HG02642 (cell line): ENCODE data around the gene DYNLT4.

Experiments used
- ATAC-seq: cut with Tn5 transposase; IDR thresholded peaks from one replicate; pipeline ENCODE4 v1.9.1; 2021; ENCODE audit warnings: mild to moderate bottlenecking; ENCODE audit not compliant: unreplicated experiment, poor library complexity

DYNLT4 gene

GRCh38 chr1:44792736-44793502 is 14.2 kb downstream of the DYNLT4 start:
- ATAC-seq: no peak

GRCh38 chr1:44790968-44791801 is 16.0 kb downstream of the DYNLT4 start:
- ATAC-seq: no peak

- no peak for ATAC-seq
These were observed 18.9 kb downstream of the DYNLT4 start, which contains the start of gene BEST4 for GRCh38 chr1:44788120-44788860. BEST4 (minus strand) TSS chr1:44788170; CDS start chr1:44787705, 465 bp downstream.

GRCh38 chr1:44787506-44787905 is 19.6 kb downstream of the DYNLT4 start:
- ATAC-seq: no peak

GRCh38 chr1:44786841-44787426 is 20.2 kb downstream of the DYNLT4 start:
- ATAC-seq: no peak

GRCh38 chr1:44786138-44786840 is 20.9 kb downstream of the DYNLT4 start:
- no peak for ATAC-seq

- no peak for ATAC-seq
These were observed 21.5 kb downstream of the DYNLT4 start for GRCh38 chr1:44785501-44786137.

- ATAC-seq: no peak
These were observed 22.1 kb downstream of the DYNLT4 start for GRCh38 chr1:44785029-44785380.

- ATAC-seq: peak; percentile 27
These were observed 22.8 kb downstream of the DYNLT4 start for GRCh38 chr1:44784094-44785028.

- no peak for ATAC-seq
These were observed 23.5 kb downstream of the DYNLT4 start for GRCh38 chr1:44783697-44784093.

- ATAC-seq: no peak
These were observed 26.5 kb downstream of the DYNLT4 start for GRCh38 chr1:44780583-44781121.

GRCh38 chr1:44778705-44779576 is 28.2 kb downstream of the DYNLT4 start:
- no peak for ATAC-seq

- no peak for ATAC-seq
These were observed 29.0 kb downstream of the DYNLT4 start for GRCh38 chr1:44777969-44778635.

GRCh38 chr1:44777547-44777946 is 29.6 kb downstream of the DYNLT4 start:
- no peak for ATAC-seq

GRCh38 chr1:44776730-44777068 is 30.5 kb downstream of the DYNLT4 start:
- ATAC-seq: no peak

- ATAC-seq: peak; percentile 26
These were observed 31.0 kb downstream of the DYNLT4 start for GRCh38 chr1:44775930-44776729.
